Caco-2 (cell line): ENCODE data around the gene DCXR. TPM values are rescaled to one million over a fixed set of nuclear protein-coding genes. Genes with fewer than 3 reads are reported as not detected.

Source experiments
- BruUV-seq: library from RNA; stranded (reverse); fragments of 400-500 nt; replicated peaks from 2 replicates; lab custom pipeline; 2021; lab: Mats Ljungman, UMichigan
- CTCF ChIA-PET: fragments of 300-600 bp; sonication (Branson Sonifier 250); formaldehyde crosslinking; loops from one replicate; lab custom pipeline; 2022; ENCODE audit warnings: antibody characterized with exemption; lab: Charles Lee
- POLR2A ChIA-PET: fragments of 300-600 bp; sonication (Branson Sonifier 250); formaldehyde crosslinking; loops from one replicate; lab custom pipeline; 2022; ENCODE audit warnings: antibody characterized with exemption; lab: Charles Lee
- DNase-seq, 2 experiments: peaks; one replicate each; pipeline versions ENCODE4 v3.0.0 to v3.0.0-alpha.2; 2020 to 2022
- H3K27me3 ChIP-seq: replicated peaks from 2 replicates; pipeline ENCODE4 v1.6.0; 2011; ENCODE audit warnings: low read length; ENCODE audit not compliant: control insufficient read depth, insufficient read depth
- H3K36me3 ChIP-seq: 2 replicates; pipeline ENCODE4 v1.5.1; 2011; ENCODE audit warnings: low read length; ENCODE audit not compliant: control insufficient read depth, insufficient read depth
- H3K4me1 ChIP-seq: fragments of 250-450 bp; sonication (Bioruptor Pico); 2 replicates; pipeline ENCODE4 v1.5.1; 2020; ENCODE audit warnings: mild to moderate bottlenecking
- H3K4me3 ChIP-seq: 2 replicates; pipeline ENCODE4 v1.5.1; 2011; ENCODE audit warnings: low read depth, mild to moderate bottlenecking, control low read depth, low read length
- H3K9me3 ChIP-seq: fragments of 250-450 bp; sonication (Bioruptor Pico); 2 replicates; pipeline ENCODE4 v1.5.1; 2020; ENCODE audit warnings: mild to moderate bottlenecking, moderate library complexity
- H3K27ac Mint-ChIP-seq: one replicate; pipeline ENCODE4 v1.8.0; 2022; ENCODE audit warnings: mixed read lengths; ENCODE audit not compliant: unreplicated experiment
- H3K27me3 Mint-ChIP-seq: one replicate; pipeline ENCODE4 v1.8.0; 2022; ENCODE audit warnings: mixed read lengths; ENCODE audit not compliant: insufficient read depth, unreplicated experiment
- H3K36me3 Mint-ChIP-seq: one replicate; pipeline ENCODE4 v1.8.0; 2022; ENCODE audit warnings: mild to moderate bottlenecking, mixed read lengths; ENCODE audit not compliant: insufficient read depth, unreplicated experiment
- H3K4me1 Mint-ChIP-seq: one replicate; pipeline ENCODE4 v1.8.0; 2022; ENCODE audit warnings: low read depth, mixed read lengths; ENCODE audit not compliant: unreplicated experiment
- H3K4me3 Mint-ChIP-seq: one replicate; pipeline ENCODE4 v1.8.0; 2022; ENCODE audit warnings: mild to moderate bottlenecking, moderate library complexity, mixed read lengths; ENCODE audit not compliant: unreplicated experiment
- H3K9me3 Mint-ChIP-seq: one replicate; pipeline ENCODE4 v1.8.0; 2022; ENCODE audit warnings: mixed read lengths; ENCODE audit not compliant: unreplicated experiment
- intact Hi-C: fragments of 100-400 bp; cut with micrococcal nuclease; formaldehyde crosslinking; loops from one replicate; pipeline ENCODE4 v1.10.0; 2022; ENCODE audit not compliant: unreplicated experiment
- total RNA-seq: library from RNA; stranded (reverse); gene quantifications from 2 replicates; pipeline ENCODE4 v1.2.3, GENCODE V29; 2022
- TF ChIP-seq, protein P1 (sequence below), 2 experiments: fragments of 200-600 bp in 1 of 2; IDR thresholded peaks; 1 replicate in 1 of 2; 2 replicates in 1 of 2; pipeline versions ENCODE4 v1.5.1 to v1.8.0; 2011 to 2022; ENCODE audit warnings: antibody characterized with exemption in 1 of 2, control low read depth in 1 of 2, inconsistent platforms in 1 of 2, low read depth in 1 of 2, low read length in 1 of 2, mild to moderate bottlenecking in 1 of 2, moderate library complexity in 1 of 2; ENCODE audit not compliant: insufficient read depth in 1 of 2, severe bottlenecking in 1 of 2, unreplicated experiment in 1 of 2

The DCXR gene
- total RNA-seq, 1 experiment from 2014 or later, result 197 TPM

DNA sequence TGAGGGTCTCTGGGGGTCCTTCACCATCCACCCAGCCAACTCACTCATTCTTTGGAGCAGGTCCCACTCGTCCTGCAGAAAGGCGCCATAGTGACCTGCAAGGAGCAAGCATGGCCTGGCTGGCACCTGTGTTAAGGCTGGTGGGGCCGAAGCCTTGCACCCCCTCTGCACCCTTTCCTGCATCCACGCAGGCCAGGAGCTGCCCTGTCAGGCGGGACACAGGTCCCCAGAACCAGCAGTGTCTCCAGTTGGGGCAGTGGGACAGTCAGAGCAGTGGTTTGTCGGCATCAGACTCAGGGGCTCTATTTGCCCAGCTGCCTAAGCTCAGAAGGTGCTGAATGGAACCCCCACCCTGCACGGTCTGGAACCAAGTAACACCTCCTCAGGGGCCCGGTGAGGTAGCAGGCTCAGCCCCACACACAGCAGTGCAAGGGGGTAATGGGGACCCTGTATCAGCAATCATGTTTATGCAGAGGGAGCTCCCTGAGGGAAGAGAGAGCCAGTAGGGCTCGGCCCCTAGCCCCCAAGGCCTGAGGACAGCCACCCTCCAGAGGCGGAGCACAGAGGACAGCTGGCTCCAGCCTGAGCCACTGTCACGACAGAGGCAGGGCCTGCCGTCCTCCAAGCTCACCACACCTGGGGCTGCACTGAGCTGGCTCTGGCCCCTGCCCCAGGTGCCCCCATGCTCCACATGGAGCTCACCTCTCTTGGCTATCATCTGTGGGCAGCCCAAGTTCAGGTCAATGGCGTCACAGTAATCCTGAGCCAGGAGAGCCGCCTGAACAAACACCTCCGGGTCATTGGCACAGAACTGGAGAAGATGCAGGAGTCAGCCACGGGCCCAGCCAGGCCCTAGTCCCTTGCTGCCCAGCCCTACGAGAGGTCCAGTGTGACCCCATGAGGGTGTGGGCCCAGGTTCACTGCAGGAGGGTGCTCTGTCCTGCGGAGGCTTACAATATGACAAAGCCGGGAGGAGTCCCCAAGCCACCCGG is 26.2 kb upstream of the DCXR start:
- Mint-ChIP-seq H3K36me3 (peaks cover 35% of the 10 kb centered on the region), H3K4me3 (peak overlapping the region; percentile 74), H3K9me3 (no peaks in the 10 kb centered on the region), H3K27me3 (no peaks in the 10 kb centered on the region), H3K4me1 (no peaks in the 10 kb centered on the region), H3K27ac (no peak overlapping the region)
- Histone ChIP-seq H3K36me3 (peaks cover 3% of the 10 kb centered on the region; the same call in 1 of the 2 replicates), H3K27me3 (no peaks in the 10 kb centered on the region), H3K4me1 (peaks cover 12% of the 10 kb centered on the region), H3K9me3 (no peaks in the 10 kb centered on the region), H3K4me3 (peak overlapping the region; percentile 59; the same call in 1 of the 2 replicates)
- TF ChIP-seq, protein P1, sequence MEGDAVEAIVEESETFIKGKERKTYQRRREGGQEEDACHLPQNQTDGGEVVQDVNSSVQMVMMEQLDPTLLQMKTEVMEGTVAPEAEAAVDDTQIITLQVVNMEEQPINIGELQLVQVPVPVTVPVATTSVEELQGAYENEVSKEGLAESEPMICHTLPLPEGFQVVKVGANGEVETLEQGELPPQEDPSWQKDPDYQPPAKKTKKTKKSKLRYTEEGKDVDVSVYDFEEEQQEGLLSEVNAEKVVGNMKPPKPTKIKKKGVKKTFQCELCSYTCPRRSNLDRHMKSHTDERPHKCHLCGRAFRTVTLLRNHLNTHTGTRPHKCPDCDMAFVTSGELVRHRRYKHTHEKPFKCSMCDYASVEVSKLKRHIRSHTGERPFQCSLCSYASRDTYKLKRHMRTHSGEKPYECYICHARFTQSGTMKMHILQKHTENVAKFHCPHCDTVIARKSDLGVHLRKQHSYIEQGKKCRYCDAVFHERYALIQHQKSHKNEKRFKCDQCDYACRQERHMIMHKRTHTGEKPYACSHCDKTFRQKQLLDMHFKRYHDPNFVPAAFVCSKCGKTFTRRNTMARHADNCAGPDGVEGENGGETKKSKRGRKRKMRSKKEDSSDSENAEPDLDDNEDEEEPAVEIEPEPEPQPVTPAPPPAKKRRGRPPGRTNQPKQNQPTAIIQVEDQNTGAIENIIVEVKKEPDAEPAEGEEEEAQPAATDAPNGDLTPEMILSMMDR (IDR thresholded peaks at IDR 0.05; ENCODE audit: insufficient read depth in 1 of 2, low read depth in 1 of 2, low read length in 1 of 2, severe bottlenecking in 1 of 2, unreplicated experiment in 1 of 2), result no peak
- DNase-seq, result no peak
- intact Hi-C loops, result no loop called here
- POLR2A ChIA-PET, result interaction anchor here (0.5 kb wide), 1 partner anchor 29 kb away, joined by 5 read pairs; no protein-coding TSS in a partner anchor
- CTCF ChIA-PET, result interaction anchor here (2.0 kb wide), 1 partner anchor 33 kb away, joined by 7 read pairs; no protein-coding TSS in a partner anchor
- BruUV-seq, result no TSS peak

DNA sequence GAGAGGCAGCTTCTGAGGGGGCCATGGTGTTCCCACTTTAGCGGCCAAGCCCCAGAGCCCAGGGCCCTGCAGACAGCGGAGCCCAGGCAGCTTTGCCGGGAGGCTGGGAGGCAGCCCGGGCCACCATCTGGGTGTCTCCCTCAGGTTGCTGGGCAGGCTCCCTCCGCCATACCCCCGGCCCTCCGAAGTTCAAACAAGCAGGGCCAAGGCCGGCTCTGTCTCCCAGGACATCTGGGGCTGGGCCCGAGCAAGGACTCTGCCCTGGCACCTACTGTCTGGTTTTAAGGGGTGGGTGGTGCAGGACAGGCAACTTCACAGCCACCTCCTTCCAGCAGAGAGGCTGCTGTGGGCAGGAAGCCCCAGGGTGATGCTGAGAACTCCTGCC is 25.5 kb upstream of the DCXR start:
- Histone ChIP-seq H3K4me1 (peaks cover 12% of the 10 kb centered on the region), H3K36me3 (peaks cover 3% of the 10 kb centered on the region; the same call in 1 of the 2 replicates), H3K4me3 (no peak overlapping the region), H3K9me3 (no peaks in the 10 kb centered on the region), H3K27me3 (no peaks in the 10 kb centered on the region)
- Mint-ChIP-seq H3K36me3 (peaks cover 43% of the 10 kb centered on the region), H3K9me3 (no peaks in the 10 kb centered on the region), H3K27ac (no peak overlapping the region), H3K4me3 (no peak overlapping the region), H3K27me3 (no peaks in the 10 kb centered on the region), H3K4me1 (no peaks in the 10 kb centered on the region)
- ChIA-PET POLR2A (no interaction called here), CTCF (interaction anchor here (0.7 to 2.0 kb wide), 3 partner anchors 32 to 373 kb away, joined by 3 to 7 read pairs (median 4); no protein-coding TSS in a partner anchor)
- no TSS peak for BruUV-seq
- TF ChIP-seq, protein P1 (IDR thresholded peaks at IDR 0.05; ENCODE audit: insufficient read depth in 1 of 2, low read depth in 1 of 2, low read length in 1 of 2, severe bottlenecking in 1 of 2, unreplicated experiment in 1 of 2), result no peak
- DNase-seq, result no peak
- intact Hi-C loops, result no loop called here
